Natural killer cell (primary cell): ENCODE data around the gene SORBS1. TPM values are rescaled to one million over a fixed set of nuclear protein-coding genes. Genes with fewer than 3 reads are reported as not detected.

Experiments
- ATAC-seq, 3 donors: fragments of 150-1000 bp in 2 of 3; fragments of 200-7000 bp in 1 of 3; cut with Tn5 transposase; 1 replicate in 1 of 3; 2 replicates in 2 of 3; pipeline ENCODE4 v1.10.0; 2021; ENCODE audit warnings: mild to moderate bottlenecking in 2 of 3, moderate library complexity in 2 of 3
- DNase-seq, 2 donors: peaks; one replicate each; pipeline versions ENCODE4 v3.0.0 to v3.0.0-alpha.2; 2013 to 2021; ENCODE audit warnings: mixed read lengths in 1 of 2
- H3K27ac ChIP-seq: one replicate; pipeline ENCODE4 v1.5.1; 2013; ENCODE audit warnings: mild to moderate bottlenecking, low read length
- H3K27me3 ChIP-seq: one replicate; pipeline ENCODE4 v1.6.1; 2013; ENCODE audit warnings: low read length; ENCODE audit not compliant: control insufficient read depth, insufficient read depth
- H3K36me3 ChIP-seq: one replicate; pipeline ENCODE4 v1.6.1; 2013; ENCODE audit warnings: low read length; ENCODE audit not compliant: control insufficient read depth, insufficient read depth
- H3K4me1 ChIP-seq: one replicate; pipeline ENCODE4 v1.6.1; 2013; ENCODE audit warnings: low read length; ENCODE audit not compliant: control insufficient read depth, insufficient read depth
- H3K4me3 ChIP-seq: one replicate; pipeline ENCODE4 v1.5.1; 2013; ENCODE audit warnings: low read length
- H3K9me3 ChIP-seq: one replicate; pipeline ENCODE4 v1.6.1; 2013; ENCODE audit warnings: low read length; ENCODE audit not compliant: control insufficient read depth, insufficient read depth
- H3K27ac Mint-ChIP-seq, 2 donors: one replicate each; pipeline ENCODE4 v1.8.0; 2022; ENCODE audit warnings: mild to moderate bottlenecking in 2 of 2, mixed read lengths in 2 of 2, moderate library complexity in 1 of 2
- H3K27me3 Mint-ChIP-seq, 2 donors: one replicate each; pipeline ENCODE4 v1.8.0; 2022; ENCODE audit warnings: low read depth in 2 of 2, mixed read lengths in 2 of 2
- H3K36me3 Mint-ChIP-seq: one replicate; pipeline ENCODE4 v1.8.0; 2022; ENCODE audit warnings: mixed read lengths
- H3K4me1 Mint-ChIP-seq, 2 donors: one replicate each; pipeline ENCODE4 v1.8.0; 2022; ENCODE audit warnings: mixed read lengths in 2 of 2
- H3K4me3 Mint-ChIP-seq: one replicate; pipeline ENCODE4 v1.8.0; 2022; ENCODE audit warnings: mild to moderate bottlenecking, moderate library complexity, mixed read lengths
- H3K9me3 Mint-ChIP-seq, 2 donors: one replicate each; pipeline ENCODE4 v1.8.0; 2022; ENCODE audit warnings: mixed read lengths in 2 of 2
- CTCF ChIP-seq: fragments of 200-600 bp; IDR thresholded peaks from one replicate; pipeline ENCODE4 v1.8.0; 2022; ENCODE audit warnings: antibody characterized with exemption
- WGBS: methylation state at CpG from one replicate; pipeline ENCODE4 v1.1.7; 2013; ENCODE audit warnings: missing lambda C conversion rate; ENCODE audit not compliant: insufficient coverage; 5-methylcytosine and 5-hydroxymethylcytosine counted together
- intact Hi-C: fragments of 100-400 bp; cut with micrococcal nuclease; formaldehyde crosslinking; loops from one replicate; pipeline ENCODE4 v1.14.2; 2022
- total RNA-seq, 4 donors: library from RNA; stranded (reverse); fragments of 120-200 nt in 1 of 4; gene quantifications; one replicate each; pipeline versions ENCODE4 v1.2.3 to v1.2.4, GENCODE V29; 2013 to 2022

Gene SORBS1
- total RNA-seq, 3 donors from 2014 or later (not counting 1 experiment from before 2014, with no cell fraction given) = 2.4 to 5.4 (median 2.8) TPM

GRCh38 chr10:95467162-95467599 lies 94.0 kb downstream of the SORBS1 start:
- Histone ChIP-seq H3K27ac (no peak overlapping the region), H3K4me1 (peaks cover 4% of the 10 kb centered on the region), H3K36me3 (no peaks in the 10 kb centered on the region), H3K27me3 (peaks cover 2% of the 10 kb centered on the region), H3K4me3 (no peak overlapping the region), H3K9me3 (no peaks in the 10 kb centered on the region)
- Mint-ChIP-seq H3K27me3 (peaks cover 15 to 25% of the 10 kb centered on the region in 2 donors), H3K9me3 (no peaks in the 10 kb centered on the region), H3K4me3 (no peak overlapping the region), H3K27ac (no peak overlapping the region), H3K36me3 (no peaks in the 10 kb centered on the region), H3K4me1 (peaks cover 0 to 5% of the 10 kb centered on the region in 2 donors)
- no peak for TF ChIP-seq CTCF
- ATAC-seq = peak in 1 of 3 donors; percentile 37
- no peak for DNase-seq
- intact Hi-C loops = no loop called here
- WGBS = 23% methylated on average over 5 of the region's 5 CpGs

GRCh38 chr10:95466436-95466835 lies 94.7 kb downstream of the SORBS1 start:
- DNase-seq = no peak
- no peaks in the 10 kb centered on the region for H3K36me3 Mint-ChIP-seq
- 38% methylated on average over 3 of the region's 3 CpGs for WGBS
- peaks cover 0 to 5% of the 10 kb centered on the region in 2 donors for H3K4me1 Mint-ChIP-seq
- no peaks in the 10 kb centered on the region for H3K36me3 ChIP-seq
- H3K4me3 Mint-ChIP-seq = no peak overlapping the region
- TF ChIP-seq CTCF = no peak
- peaks cover 2% of the 10 kb centered on the region for H3K27me3 ChIP-seq
- ATAC-seq = no peak
- no peak overlapping the region for H3K4me3 ChIP-seq
- H3K9me3 Mint-ChIP-seq = no peaks in the 10 kb centered on the region
- H3K27me3 Mint-ChIP-seq = peaks cover 14 to 26% of the 10 kb centered on the region in 2 donors
- intact Hi-C loops = no loop called here
- H3K9me3 ChIP-seq = no peaks in the 10 kb centered on the region
- no peak overlapping the region for H3K27ac Mint-ChIP-seq
- peaks cover 4% of the 10 kb centered on the region for H3K4me1 ChIP-seq
- H3K27ac ChIP-seq = no peak overlapping the region

DNA sequence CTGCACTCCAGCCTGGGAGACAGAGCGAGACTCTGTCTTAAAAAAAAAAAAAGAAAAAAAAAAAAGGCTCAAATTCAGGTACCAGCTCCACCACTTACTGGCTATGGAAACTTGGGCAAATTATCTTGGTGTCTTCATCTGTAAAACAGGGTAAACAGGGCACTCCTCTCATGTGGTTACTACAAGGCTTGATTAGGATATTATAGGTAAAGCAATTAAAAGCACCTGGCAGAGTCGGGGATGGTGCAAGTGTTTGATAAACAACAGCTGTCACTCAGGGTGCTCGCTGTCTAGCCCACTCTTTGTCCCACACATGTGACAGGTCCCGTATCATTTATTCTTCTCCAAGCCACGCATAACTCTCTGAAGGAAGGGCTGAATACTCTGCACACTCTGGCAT lies 96.9 kb downstream of the SORBS1 start:
- H3K4me1 ChIP-seq = peaks cover 4% of the 10 kb centered on the region
- Mint-ChIP-seq H3K27me3 (peaks cover 10 to 27% of the 10 kb centered on the region in 2 donors), H3K27ac (no peak overlapping the region), H3K36me3 (no peaks in the 10 kb centered on the region), H3K9me3 (no peaks in the 10 kb centered on the region), H3K4me3 (no peak overlapping the region), H3K4me1 (peaks cover 0 to 5% of the 10 kb centered on the region in 2 donors)
- peaks cover 2% of the 10 kb centered on the region for H3K27me3 ChIP-seq
- DNase-seq = no peak
- ATAC-seq = no peak
- no peak overlapping the region for H3K27ac ChIP-seq
- 80% methylated on average over 5 of the region's 5 CpGs for WGBS
- no peaks in the 10 kb centered on the region for H3K9me3 ChIP-seq
- H3K4me3 ChIP-seq = no peak overlapping the region
- intact Hi-C loops = no loop called here
- no peaks in the 10 kb centered on the region for H3K36me3 ChIP-seq
- TF ChIP-seq CTCF = no peak
